HG02943 (cell line): ENCODE measurements around the gene C5orf46.
"Not testable (repeated sequence)": the region's sequence is repeated elsewhere in the genome, so short reads cannot be mapped to it uniquely, and the experiment has no call there.

Experiments used
- ATAC-seq: cut with Tn5 transposase; IDR thresholded peaks from one replicate; pipeline ENCODE4 v1.9.1; 2021; ENCODE audit warnings: mild to moderate bottlenecking, low read depth, moderate library complexity; ENCODE audit not compliant: unreplicated experiment

The C5orf46 gene

DNA sequence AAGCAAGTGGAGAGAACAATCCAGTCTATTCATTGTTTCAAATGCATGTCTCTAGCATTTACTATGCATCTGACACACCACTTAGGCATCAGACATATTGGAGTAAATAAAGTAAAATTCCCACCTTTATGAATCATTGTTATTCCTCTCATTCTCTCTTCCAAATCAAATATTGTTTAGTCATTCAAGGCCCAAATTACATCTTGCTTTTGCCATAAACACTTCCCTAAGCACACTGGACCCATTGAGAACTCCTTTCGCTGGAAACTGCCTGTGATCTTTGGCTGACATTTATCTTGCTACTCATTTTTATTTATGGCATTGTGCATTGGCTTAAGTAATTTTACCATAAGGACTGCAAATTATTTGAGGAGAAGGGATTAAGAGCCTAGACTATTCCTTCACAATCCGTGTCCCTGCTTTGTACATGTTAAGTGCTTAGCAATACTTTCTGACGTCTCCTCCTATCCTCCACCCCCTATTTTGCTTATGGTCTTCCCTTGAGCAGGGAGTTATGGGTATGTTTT is 7.4 kb downstream of the C5orf46 start:
- ATAC-seq = no peak

GRCh38 chr5:147895864-147896263 is 10.5 kb downstream of the C5orf46 start:
- ATAC-seq = no peak

DNA sequence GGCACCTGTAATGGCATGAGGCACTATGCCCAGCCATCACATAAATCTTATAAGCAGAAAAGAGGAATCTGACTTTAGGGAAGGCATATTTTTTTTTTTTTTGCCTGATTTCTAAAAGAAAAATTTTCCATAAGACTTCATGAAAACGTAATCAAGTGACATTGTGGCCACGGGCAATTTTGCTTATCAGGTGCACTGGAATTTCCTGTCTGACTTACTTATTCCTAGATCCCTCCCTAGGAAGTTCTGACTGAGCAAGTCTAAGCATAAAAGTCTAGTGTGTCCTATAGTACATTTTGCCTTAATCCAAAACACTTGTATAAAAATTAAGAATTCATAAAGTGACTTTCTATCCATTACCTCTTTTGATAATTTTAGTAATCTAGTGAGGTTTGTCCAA is 12.5 kb downstream of the C5orf46 start:
- no peak for ATAC-seq

DNA sequence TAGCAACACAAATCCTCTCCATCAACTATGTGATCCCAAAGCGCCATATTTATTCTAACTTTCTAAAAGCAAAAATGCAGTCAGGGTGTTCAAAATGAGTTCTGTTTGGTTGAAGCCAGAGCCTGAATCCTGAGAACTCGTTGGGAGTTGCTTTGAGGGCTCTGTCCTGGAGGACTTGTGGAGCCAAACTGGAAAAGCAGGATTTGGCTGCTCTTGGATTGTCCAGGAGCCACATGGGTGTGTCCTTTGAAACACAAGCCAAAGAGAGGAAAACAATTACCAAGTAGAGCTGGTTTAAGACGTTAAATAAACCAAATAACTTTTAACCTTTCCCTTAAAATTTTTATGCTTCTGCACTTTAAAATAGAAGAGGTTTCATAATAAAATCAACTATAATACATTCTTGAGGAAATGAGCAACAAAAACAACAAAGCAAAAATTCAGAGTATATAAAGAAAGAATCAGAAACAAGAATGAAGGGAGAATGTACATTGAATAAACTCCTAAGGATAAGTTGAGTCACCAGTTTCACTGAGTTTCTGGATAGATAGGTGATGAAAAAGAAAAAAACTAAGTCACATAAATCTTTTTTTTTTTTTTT is 13.5 kb downstream of the C5orf46 start:
- ATAC-seq = no peak

GRCh38 chr5:147887930-147888329 is 18.4 kb downstream of the C5orf46 start:
- ATAC-seq = no peak

GRCh38 chr5:147887026-147887627 is 19.2 kb downstream of the C5orf46 start:
- no peak for ATAC-seq

DNA sequence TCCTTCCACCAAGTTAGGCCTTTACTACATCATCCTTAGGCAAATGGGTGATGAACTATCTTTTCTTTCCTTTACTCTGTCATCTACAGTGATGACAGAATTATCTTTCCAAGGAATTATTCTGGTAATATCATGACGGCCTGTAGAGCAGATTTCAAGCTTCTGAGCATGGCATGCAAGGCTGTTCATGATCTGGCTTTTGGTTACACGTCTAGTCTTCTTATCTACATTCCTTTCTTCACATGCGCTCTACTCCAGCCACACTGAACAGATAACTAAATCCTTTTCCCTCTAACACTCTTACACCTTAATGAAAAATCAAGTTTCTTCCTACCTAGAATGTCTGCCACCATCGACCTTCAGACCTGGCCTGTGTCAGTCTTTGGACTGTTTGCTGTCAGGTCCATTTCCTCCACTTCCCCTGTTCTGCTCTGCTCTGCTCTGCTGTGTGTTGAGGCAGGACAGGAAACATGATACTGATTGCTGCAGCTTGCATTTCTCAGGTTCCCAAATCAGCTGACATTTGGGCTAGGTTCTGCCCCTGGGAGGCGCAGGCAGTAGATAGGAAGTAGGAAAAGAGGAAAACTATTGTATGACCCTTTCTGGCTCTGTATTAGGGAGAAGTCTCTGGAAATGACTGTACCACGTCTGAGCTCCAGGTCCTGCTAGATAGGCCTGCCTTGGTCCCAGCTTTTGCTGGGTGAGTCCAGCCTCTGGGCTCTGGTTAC is 23.6 kb downstream of the C5orf46 start:
- ATAC-seq = no peak

DNA sequence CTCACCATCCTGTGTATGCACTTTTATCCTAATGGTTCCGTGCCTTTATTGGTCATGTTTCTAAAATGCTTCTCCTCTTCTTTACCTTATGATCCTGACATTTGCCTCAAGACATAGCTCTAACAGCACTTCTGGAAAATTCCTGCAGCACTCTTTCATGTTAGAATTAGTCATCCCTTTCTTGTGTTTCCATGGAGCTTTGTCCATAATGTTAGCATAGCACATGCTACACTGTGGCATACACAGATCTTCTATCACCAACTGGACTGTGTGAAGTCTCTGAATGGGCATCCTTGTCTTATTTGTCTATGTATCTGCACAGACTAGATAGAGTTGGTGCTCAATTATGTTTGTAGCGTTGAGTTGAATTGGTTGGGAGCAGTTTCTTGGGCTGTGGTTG is 25.9 kb downstream of the C5orf46 start:
- ATAC-seq = no peak

DNA sequence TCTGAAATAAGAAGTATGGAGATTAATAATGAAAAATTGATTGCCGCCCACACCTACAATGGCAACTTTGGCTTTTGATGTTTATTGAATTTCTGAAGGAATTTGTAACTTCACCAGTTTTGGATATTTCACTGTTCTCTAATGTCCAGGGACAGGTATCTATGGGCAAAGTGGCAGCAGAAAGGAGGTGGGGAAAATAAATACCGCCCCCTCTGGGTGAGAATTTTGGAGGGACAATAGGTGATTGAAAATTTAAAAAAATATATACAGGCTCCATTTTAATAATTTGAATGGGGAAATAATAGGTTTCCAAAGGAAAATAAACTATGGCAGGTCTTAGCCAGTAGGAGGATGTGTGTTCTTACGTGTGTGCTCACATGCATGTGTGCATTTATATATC is 26.6 kb downstream of the C5orf46 start:
- no peak for ATAC-seq

DNA sequence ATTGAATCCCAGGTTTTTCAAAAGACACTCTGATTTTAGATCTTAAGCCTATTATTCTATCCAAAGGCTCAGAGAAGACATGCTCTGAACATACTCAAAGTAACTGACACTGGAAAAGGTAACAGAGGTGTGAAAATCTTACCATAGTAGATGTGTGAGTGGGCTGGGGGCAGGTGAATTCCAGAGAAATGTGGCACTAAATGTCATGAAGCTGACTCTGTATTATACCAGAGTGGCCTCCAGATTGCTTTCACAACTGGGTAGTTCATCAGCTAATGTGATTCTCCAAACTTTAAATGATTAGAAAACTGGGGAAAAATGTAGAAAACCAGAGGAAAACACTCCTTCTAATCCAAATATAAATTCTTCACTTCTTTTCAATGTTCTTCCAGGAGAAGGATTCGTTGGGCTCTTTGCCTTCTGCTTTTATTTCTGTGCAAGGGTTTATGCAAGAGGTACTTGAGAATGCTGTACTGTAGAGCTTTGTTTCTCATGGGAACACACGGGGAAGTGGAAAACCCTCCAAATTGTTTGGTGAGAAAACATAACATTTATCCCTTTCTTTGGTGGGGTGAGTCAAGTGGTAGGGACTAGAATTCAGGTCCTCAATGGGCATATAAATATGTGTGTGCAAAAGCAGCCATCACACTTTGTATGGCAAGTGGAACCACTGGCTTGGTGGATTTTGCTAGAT is 28.1 kb downstream of the C5orf46 start, which contains the start of gene SCGB3A2:
Gene SCGB3A2, plus strand, starts transcription at position 646 of the 694 bp plus-strand sequence. CDS start 93 bp downstream, outside the sequence.
- ATAC-seq = no peak

GRCh38 chr5:147876626-147877025 is 29.7 kb downstream of the C5orf46 start:
- no peak for ATAC-seq

GRCh38 chr5:147876141-147876540 is 30.2 kb downstream of the C5orf46 start:
- ATAC-seq = no peak

GRCh38 chr5:147874910-147875367 is 31.4 kb downstream of the C5orf46 start:
- no peak for ATAC-seq

- ATAC-seq = not testable (repeated sequence)
Observed at GRCh38 chr5:147874118-147874875, 32.0 kb downstream of the C5orf46 start.

DNA sequence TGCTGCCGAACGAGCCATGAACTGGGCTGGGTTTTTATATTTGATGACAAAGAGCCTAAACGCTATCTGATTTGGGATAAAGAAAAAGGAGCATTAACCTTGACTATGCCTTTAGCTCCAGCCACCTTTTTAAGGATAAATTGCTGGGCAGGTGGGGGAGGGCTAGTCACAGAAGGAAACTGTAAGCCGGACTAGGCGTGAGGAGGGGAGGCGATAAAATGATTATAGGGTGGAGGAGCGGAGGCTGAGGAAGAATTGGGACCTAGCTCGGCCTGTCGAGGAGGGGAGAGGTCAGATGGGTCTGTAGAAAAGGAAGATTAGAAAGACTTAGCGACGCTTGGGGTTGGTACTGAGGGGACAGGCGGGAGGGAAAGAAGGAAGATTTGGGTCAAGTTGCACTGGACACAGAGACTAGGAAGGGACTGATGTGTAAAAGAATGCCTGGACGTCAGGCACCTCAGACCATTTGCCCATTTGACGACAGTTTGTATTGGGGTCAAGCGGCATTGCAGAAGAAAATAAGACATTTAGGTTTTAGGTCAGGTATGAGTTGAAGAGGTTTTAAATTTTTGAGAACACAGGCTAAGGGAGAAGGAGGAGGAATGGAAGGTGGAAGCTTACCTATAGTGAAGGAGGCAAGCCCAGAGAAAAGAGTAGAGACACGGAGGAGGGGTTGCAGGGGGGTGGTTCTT is 33.4 kb downstream of the C5orf46 start:
- not testable (repeated sequence) for ATAC-seq

GRCh38 chr5:147871980-147872549 is 34.3 kb downstream of the C5orf46 start:
- not testable (repeated sequence) for ATAC-seq

GRCh38 chr5:147869892-147870291 is 36.4 kb downstream of the C5orf46 start:
- ATAC-seq = not testable (repeated sequence)

DNA sequence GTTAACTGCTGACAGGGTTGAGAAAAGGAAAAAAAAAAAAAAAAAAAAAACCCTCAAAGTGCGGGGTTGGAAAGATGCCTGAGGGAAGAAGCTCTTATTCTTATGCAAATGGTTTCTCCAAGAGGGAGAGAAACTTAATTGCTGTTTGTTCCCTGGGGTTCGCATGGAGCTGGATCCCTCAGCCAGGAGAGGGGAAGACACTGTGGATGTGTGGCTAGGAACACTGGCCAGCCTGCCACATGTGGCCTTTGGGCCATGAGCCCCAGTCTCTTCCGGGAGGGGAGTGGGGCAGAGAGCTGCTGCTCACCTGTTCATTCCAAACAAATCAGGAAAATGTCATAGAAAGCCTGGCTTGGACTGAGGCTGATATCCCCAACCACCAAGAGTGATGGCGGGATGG is 37.2 kb downstream of the C5orf46 start:
- no peak for ATAC-seq
